Activated naive CD8-positive, alpha-beta T cell treated with anti-CD3 and anti-CD28 coated beads for 36 hours (primary cell): Measurements from ENCODE around the gene NPHS1. TPM values are rescaled to one million over a fixed set of nuclear protein-coding genes. Genes with fewer than 3 reads are reported as not detected.

Source experiments
- DNase-seq: peaks from one replicate; pipeline ENCODE4 v3.0.0; 2021
- H3K27ac Mint-ChIP-seq: one replicate; pipeline ENCODE4 v1.8.0; 2022; ENCODE audit warnings: mild to moderate bottlenecking, moderate library complexity, mixed read lengths
- H3K27me3 Mint-ChIP-seq: one replicate; pipeline ENCODE4 v1.8.0; 2022; ENCODE audit warnings: mild to moderate bottlenecking, mixed read lengths
- H3K36me3 Mint-ChIP-seq: one replicate; pipeline ENCODE4 v1.8.0; 2021; ENCODE audit warnings: mild to moderate bottlenecking, mixed read lengths
- H3K4me1 Mint-ChIP-seq: one replicate; pipeline ENCODE4 v1.8.0; 2021; ENCODE audit warnings: mixed read lengths
- H3K4me3 Mint-ChIP-seq: one replicate; pipeline ENCODE4 v1.8.0; 2022; ENCODE audit warnings: mild to moderate bottlenecking, moderate library complexity, mixed read lengths
- H3K9me3 Mint-ChIP-seq: one replicate; pipeline ENCODE4 v1.8.0; 2022; ENCODE audit warnings: mixed read lengths
- total RNA-seq, 2 experiments: library from RNA; stranded (reverse); gene quantifications; one replicate each; pipeline ENCODE4 v1.2.3, GENCODE V29; 2021

The NPHS1 gene
- total RNA-seq, 2 experiments from 2014 or later = 0.36 to 0.49 TPM

DNA sequence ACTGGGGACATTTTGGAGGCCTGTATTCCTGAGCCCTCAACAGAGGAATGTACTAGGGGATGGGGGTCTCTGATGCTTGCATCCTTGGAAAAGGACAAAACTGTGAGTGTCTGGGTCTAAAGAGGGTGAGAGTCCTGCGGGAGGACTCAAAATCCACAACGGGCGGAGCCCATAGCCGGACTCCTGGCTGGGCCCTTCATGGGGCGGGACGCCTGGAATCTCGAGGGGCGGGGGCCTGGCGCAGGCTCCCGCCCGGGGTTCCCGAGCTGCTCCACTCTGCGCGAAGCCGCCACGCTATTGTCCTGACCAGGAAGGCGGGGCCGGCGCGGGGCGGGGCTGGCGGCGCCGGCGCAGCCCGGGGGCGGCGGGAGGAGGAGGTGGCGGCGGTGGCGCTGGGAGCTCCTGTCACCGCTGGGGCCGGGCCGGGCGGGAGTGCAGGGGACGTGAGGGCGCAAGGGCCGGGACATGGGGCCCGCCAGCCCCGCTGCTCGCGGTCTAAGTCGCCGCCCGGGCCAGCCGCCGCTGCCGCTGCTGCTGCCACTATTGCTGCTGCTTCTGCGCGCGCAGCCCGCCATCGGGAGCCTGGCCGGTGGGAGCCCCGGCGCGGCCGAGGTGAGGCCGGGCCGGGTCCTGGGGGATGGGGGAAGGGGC, 16.0 kb upstream of the NPHS1 start, which contains the start of gene APLP1:
APLP1 (plus strand) TSS at position 403 of the 651 bp plus-strand sequence; CDS start at position 466, 63 bp downstream.
- Mint-ChIP-seq H3K27me3 (peaks cover 71% of the 10 kb centered on the region), H3K36me3 (peaks cover 2% of the 10 kb centered on the region)

DNA sequence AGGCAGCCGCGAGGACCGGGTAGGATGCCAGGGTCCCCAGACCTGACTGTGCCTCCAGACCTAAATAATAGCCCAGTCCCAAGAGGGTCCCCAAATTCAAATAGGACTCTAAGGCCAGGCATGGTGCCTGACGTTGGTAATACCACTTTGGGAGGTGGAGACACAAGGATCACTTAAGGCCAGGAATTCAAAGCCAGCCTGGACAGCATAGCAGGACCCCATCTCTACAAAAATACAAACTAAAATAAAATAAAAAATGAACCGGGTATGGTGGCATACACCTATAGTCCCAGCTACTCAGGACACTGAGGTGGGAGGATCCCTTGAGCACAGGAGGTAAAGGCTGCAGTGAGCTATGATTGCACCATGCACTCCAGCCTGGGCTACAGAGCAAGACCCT, 10.7 kb upstream of the NPHS1 start:
- Mint-ChIP-seq H3K36me3 (peaks cover 2% of the 10 kb centered on the region), H3K9me3 (no peaks in the 10 kb centered on the region), H3K4me1 (peaks cover 5% of the 10 kb centered on the region), H3K27me3 (peaks cover 76% of the 10 kb centered on the region), H3K27ac (no peak overlapping the region), H3K4me3 (no peak overlapping the region)
- DNase-seq = no peak

More for the DNA sequence above, 16.0 kb upstream of the NPHS1 start, which contains the start of gene APLP1:
- H3K27ac Mint-ChIP-seq = no peak within 1 kb of the TSS
- H3K4me1 Mint-ChIP-seq = peaks cover 12% of the 10 kb centered on the region
- no peaks in the 10 kb centered on the region for H3K9me3 Mint-ChIP-seq
- H3K4me3 Mint-ChIP-seq = peak within 1 kb of the TSS; percentile 61
- DNase-seq = peak; percentile 81

DNA sequence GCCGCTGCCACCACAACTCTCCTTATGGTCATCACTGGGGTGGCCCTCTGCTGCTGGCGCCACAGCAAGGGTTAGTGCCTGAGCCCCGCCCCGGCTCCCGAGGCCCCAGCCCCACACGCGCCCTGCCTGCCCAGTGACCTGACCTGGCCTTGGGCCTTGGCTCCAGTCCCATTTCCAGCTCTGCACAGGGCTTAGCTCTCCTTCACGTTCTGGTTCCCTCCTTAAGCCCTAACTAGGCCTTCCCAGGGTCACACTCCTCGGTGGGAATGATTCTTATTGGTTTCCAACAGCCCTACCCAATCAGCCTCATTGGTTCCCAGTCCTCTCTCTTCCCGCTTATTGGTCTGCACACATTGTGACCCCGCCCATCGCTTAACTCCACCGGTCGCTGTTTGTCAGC, 10.2 kb upstream of the NPHS1 start:
- Mint-ChIP-seq H3K36me3 (peaks cover 2% of the 10 kb centered on the region), H3K27me3 (peaks cover 76% of the 10 kb centered on the region), H3K9me3 (no peaks in the 10 kb centered on the region), H3K4me3 (no peak overlapping the region), H3K27ac (no peak overlapping the region), H3K4me1 (peaks cover 5% of the 10 kb centered on the region)
- DNase-seq = no peak

DNA sequence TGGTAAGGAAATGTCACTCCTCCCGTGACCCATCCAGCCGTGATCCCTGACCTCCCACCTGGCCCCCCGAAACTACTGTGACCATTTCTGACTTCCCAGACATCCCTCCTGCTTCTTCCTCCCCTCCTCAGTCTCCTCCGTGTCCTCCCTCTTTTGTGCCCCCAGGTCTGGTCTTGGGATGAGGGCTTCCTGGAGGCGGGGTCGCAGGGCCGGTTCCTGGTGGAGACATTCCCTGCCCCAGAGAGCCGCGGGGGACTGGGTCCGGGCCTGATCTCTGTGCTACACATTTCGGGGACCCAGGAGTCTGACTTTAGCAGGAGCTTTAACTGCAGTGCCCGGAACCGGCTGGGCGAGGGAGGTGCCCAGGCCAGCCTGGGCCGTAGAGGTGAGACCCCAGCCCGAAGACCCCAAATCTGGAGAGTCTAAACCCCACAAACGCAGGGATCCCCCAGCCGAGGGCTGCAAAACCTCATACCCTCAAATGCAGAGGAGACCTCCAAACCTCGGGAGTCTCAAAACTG, 9.4 kb upstream of the NPHS1 start:
- no peak overlapping the region for H3K4me3 Mint-ChIP-seq
- peaks cover 2% of the 10 kb centered on the region for H3K36me3 Mint-ChIP-seq
- peaks cover 74% of the 10 kb centered on the region for H3K27me3 Mint-ChIP-seq
- peaks cover 9% of the 10 kb centered on the region for H3K4me1 Mint-ChIP-seq
- no peaks in the 10 kb centered on the region for H3K9me3 Mint-ChIP-seq
- no peak for DNase-seq
- H3K27ac Mint-ChIP-seq = no peak overlapping the region

DNA sequence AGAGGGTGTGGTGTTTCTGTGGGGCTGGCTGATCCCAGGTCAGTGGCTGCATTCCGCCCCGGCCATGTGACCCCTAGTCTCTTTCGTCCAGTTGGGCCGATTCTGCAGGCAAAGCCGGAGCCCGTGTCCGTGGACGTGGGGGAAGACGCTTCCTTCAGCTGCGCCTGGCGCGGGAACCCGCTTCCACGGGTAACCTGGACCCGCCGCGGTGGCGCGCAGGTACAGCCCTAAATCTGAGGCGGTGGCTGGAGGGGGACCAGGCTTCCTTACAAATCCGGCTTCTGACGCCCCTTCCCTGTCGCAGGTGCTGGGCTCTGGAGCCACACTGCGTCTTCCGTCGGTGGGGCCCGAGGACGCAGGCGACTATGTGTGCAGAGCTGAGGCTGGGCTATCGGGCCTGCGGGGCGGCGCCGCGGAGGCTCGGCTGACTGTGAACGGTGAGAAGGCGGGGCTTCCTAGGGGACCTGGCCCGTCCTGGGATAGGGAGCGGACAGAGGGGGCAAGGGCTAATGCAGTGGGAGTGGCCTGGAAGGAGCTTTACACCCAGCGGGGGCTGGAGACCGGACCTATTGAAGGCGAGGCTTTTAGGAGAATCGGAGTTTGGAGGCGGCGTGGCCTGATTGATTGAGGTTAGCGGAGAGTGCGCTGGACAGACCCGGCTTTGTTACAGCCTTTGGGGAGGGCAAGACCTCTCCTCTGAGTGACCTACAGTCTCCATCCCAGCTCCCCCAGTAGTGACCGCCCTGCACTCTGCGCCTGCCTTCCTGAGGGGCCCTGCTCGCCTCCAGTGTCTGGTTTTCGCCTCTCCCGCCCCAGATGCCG, 8.7 kb upstream of the NPHS1 start:
- Mint-ChIP-seq H3K36me3 (no peaks in the 10 kb centered on the region), H3K9me3 (no peaks in the 10 kb centered on the region), H3K27ac (no peak overlapping the region), H3K4me3 (no peak overlapping the region), H3K27me3 (peaks cover 69% of the 10 kb centered on the region), H3K4me1 (peaks cover 9% of the 10 kb centered on the region)
- no peak for DNase-seq

DNA sequence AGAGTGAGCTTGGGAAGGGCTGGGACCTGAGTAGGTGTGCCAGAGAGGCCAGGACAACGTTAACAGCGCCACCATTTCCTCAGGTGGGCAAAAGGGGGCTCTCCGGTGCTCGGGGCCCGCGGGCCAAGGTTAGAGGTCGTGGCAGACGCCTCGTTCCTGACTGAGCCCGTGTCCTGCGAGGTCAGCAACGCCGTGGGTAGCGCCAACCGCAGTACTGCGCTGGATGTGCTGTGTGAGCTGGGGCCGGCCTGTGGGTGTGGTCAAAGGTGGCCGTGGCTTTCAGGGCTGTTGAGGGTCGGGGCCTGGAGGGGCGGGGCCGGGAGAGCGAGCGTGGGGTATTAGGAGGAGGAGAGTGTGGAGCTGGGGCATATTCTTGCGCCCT, 8.1 kb upstream of the NPHS1 start:
- Mint-ChIP-seq H3K27ac (no peak overlapping the region), H3K4me3 (no peak overlapping the region), H3K36me3 (no peaks in the 10 kb centered on the region), H3K9me3 (no peaks in the 10 kb centered on the region), H3K27me3 (peaks cover 70% of the 10 kb centered on the region), H3K4me1 (peaks cover 9% of the 10 kb centered on the region)
- no peak for DNase-seq

DNA sequence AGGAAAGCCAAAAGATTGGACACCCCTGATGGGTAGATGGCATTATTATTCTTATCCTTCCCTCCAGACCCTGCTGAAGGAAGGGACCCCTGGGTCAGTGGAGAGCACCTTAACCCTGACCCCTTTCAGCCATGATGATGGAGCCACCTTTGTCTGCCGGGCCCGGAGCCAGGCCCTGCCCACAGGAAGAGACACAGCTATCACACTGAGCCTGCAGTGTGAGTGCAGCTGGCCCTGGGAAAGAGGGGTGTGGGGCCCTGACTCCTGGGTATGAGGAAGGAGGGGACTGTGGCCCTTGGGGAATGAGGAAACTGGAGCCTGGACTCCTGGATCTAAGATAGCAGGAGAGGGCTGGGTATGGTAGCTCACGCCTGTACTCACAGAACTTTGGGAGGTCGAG, 7.1 kb upstream of the NPHS1 start:
- H3K9me3 Mint-ChIP-seq = no peaks in the 10 kb centered on the region
- no peak overlapping the region for H3K27ac Mint-ChIP-seq
- H3K4me3 Mint-ChIP-seq = no peak overlapping the region
- DNase-seq = no peak
- peaks cover 9% of the 10 kb centered on the region for H3K4me1 Mint-ChIP-seq
- no peaks in the 10 kb centered on the region for H3K36me3 Mint-ChIP-seq
- H3K27me3 Mint-ChIP-seq = peaks cover 74% of the 10 kb centered on the region

DNA sequence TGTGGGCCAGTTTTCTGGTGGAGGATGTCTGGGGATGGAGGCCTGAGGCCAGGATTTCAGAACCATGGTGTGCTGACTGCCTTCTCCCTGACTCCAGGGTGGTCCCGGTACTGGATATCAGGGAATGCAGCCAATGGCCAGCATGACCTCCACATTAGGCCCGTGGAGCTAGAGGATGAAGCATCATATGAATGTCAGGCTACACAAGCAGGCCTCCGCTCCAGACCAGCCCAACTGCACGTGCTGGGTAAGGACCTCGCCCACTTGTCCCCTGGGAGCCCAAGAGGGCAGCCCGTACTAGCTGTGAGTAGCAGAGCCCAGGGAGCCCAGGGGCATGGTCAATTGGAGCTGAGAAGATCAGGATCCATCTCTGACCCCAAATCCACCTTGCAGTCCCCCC, 6.0 kb upstream of the NPHS1 start:
- Mint-ChIP-seq H3K4me1 (peaks cover 10% of the 10 kb centered on the region), H3K9me3 (no peaks in the 10 kb centered on the region), H3K27ac (no peak overlapping the region), H3K4me3 (no peak overlapping the region), H3K27me3 (peaks cover 76% of the 10 kb centered on the region), H3K36me3 (no peaks in the 10 kb centered on the region)
- DNase-seq = no peak

DNA sequence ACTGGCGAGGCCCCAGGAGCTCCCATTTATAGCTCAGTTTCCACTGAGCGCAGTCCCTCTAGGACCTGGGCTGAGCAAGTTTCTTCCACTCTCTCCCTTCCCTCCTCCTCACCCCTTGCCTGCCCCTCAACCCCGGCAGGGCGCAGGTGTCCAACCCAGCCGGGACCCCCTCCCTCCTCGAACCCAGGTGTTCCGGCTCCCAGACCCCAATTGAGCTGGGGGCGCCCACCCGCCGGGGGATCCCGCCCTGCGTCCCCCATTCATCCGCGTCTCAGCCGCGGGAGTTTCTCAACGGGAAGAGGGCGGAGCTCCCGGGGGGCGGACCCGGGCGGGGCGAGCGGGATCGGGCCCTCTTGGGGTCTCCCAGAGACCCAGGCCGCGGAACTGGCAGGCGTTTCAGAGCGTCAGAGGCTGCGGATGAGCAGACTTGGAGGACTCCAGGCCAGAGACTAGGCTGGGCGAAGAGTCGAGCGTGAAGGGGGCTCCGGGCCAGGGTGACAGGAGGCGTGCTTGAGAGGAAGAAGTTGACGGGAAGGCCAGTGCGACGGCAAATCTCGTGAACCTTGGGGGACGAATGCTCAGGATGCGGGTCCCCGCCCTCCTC, 4.3 kb upstream of the NPHS1 start, which contains the start of gene KIRREL2:
KIRREL2 (plus strand) TSS at position 366 of the 604 bp plus-strand sequence; CDS start at position 575, 209 bp downstream.
- no peaks in the 10 kb centered on the region for H3K9me3 Mint-ChIP-seq
- H3K27me3 Mint-ChIP-seq = peaks cover 76% of the 10 kb centered on the region
- H3K4me1 Mint-ChIP-seq = peaks cover 11% of the 10 kb centered on the region
- H3K4me3 Mint-ChIP-seq = peak within 1 kb of the TSS; percentile 73
- no peak within 1 kb of the TSS for H3K27ac Mint-ChIP-seq
- peak; percentile 46 for DNase-seq
- H3K36me3 Mint-ChIP-seq = no peaks in the 10 kb centered on the region

DNA sequence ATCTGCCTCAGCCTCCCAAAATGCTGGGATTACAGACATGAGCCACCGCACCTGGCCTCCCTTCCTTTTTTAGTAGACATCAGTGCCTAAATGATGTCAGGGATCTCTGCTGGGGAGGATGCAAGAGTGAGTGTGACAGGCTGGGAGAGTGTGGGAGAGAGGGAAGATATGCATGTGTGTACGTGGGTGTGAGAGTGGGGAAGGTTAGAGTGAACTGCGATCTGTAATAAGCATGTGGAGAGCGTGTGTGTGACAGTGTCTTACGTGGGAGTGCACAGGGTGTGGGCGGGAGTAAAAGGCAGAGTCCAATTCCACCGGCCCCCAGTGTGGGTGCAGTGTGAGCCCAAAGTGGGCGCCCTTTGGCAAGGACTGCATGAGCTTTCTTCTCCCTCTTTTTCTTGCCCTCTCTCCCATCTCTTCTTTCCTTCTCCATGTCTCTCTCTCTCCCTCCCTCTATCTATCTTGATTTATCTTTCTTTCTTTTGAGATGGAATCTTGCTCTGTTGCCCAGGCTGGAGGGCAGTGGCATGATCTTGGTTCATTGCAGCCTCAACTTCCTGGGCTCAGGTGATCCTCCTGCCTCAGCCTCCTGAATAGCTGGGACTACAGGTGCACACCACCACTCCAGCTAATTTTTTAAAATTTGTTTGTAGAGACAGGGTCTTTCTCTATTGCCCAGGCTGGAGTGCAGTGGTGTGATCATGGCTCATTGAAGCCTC, 893 bp upstream of the NPHS1 start:
- Mint-ChIP-seq H3K27me3 (peaks cover 53% of the 10 kb centered on the region), H3K36me3 (no peaks in the 10 kb centered on the region), H3K27ac (no peak overlapping the region), H3K4me3 (no peak overlapping the region), H3K9me3 (no peaks in the 10 kb centered on the region), H3K4me1 (peaks cover 9% of the 10 kb centered on the region)
- DNase-seq = no peak

DNA sequence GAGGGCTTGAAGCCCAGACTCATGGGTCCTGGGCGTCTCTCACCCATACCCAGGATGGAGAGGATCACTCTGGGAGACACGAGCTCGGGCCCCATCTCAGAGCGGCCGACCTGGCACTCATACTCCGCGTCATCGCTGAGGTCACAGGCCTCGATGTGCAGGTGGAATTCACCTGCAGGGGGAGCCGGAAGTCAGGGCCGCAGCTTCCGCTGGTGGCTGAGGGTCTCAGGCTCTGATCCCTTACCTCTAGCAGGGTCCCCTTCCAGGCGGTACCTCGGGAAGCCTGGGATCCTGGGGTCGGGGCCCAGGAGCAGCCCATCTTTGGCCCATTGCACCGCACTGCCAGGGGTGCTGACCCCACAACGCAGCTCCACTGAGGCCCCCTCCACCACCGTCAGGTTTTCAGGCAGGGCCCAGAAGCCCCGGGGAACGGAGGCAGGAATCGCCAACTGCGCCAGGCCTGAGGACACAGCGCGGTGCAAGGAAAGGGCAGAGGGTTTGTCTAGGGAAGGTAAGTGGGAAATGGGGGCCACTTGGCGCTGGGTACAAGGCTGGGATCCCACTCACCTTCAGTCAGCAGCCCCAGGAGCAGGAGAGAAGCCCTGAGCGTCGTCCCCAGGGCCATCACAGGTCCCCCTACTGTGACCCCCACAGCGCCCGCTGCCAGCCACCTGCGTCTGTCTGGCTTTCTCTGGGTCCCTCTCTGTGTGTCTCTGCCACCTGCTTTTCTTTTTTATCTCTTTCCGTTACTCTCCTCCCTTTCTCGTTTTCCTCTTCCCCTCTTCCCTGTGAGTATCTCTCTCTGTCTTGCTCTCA, 883 bp downstream of the NPHS1 start:
- Mint-ChIP-seq H3K4me1 (peaks cover 6% of the 10 kb centered on the region), H3K9me3 (no peaks in the 10 kb centered on the region), H3K27ac (peak overlapping the region; percentile 17), H3K4me3 (peak overlapping the region; percentile 61), H3K27me3 (peaks cover 59% of the 10 kb centered on the region), H3K36me3 (no peaks in the 10 kb centered on the region)
- DNase-seq = peak; percentile 39

DNA sequence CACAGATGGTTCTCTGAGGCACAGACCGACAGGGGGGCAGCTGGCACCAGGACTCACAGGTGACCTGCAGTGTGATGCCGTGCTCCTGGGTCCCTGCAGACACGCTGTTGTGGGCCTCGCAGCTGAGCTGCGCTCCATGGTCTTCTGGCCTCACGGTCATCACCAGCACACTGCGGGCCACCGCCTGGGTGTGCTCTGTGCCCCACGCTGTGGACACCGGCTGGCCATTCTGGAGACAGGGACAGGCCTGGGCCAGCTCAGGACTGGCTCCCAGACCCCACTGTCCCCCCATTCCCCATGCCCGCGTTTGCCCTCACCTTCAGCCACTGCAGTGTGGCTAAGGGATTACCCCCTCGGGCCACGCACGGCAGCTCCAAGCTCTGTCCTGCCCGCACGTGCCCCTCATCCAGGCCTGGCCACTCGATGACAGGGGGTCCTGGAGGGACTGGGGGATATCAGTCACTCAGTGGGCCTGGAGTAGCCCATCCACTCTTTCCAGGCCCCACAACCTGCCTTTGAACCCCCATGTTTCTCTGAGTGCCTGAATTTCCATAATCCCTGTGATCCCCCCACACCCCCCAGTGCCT, 3.3 kb downstream of the NPHS1 start:
- Mint-ChIP-seq H3K4me3 (no peak overlapping the region), H3K27me3 (peaks cover 63% of the 10 kb centered on the region), H3K36me3 (no peaks in the 10 kb centered on the region), H3K27ac (no peak overlapping the region), H3K9me3 (no peaks in the 10 kb centered on the region), H3K4me1 (peaks cover 13% of the 10 kb centered on the region)
- no peak for DNase-seq

DNA sequence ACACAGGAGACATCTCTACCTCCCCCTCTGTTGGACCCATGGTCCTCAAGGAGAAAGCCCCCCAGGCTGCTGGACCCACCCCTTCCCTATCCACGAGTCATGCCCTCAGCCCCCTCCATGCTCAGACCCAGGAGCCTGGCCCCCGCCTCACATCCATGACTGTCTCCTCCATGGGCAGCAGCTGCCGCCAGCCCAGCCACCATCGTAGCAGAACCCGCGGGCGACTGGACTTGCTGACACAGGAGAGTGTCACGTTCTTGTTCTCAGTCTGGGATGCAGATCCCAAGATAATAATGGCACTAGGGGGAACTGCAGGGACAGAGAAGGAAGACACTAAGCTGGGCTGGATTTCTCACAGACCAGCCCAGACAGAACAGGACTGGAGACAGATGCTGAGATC, 3.8 kb downstream of the NPHS1 start:
- no peak overlapping the region for H3K27ac Mint-ChIP-seq
- peaks cover 66% of the 10 kb centered on the region for H3K27me3 Mint-ChIP-seq
- H3K4me3 Mint-ChIP-seq = no peak overlapping the region
- DNase-seq = no peak
- H3K36me3 Mint-ChIP-seq = no peaks in the 10 kb centered on the region
- H3K9me3 Mint-ChIP-seq = no peaks in the 10 kb centered on the region
- H3K4me1 Mint-ChIP-seq = peaks cover 13% of the 10 kb centered on the region

DNA sequence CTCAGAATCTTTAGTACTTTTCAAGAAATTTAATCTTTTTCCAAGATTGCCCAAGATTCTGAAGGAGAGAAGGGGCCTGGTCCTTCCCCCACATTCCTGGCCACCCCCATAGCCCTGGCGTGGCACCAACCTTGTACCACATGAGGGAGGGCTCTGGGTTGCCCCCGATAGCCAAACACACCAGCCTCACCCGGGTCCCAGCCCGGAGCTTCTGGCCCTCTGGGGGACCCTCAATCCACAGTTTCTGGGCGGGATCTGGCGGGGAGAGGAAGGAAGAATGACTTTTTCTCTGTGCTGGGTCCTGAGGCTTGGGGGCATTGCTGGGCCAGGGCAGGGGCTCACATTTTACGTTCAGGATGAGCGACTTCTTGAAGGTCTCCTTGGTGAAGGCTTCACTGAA, 4.4 kb downstream of the NPHS1 start:
- no peaks in the 10 kb centered on the region for H3K36me3 Mint-ChIP-seq
- no peaks in the 10 kb centered on the region for H3K9me3 Mint-ChIP-seq
- no peak for DNase-seq
- H3K4me3 Mint-ChIP-seq = no peak overlapping the region
- H3K27ac Mint-ChIP-seq = no peak overlapping the region
- H3K4me1 Mint-ChIP-seq = peaks cover 11% of the 10 kb centered on the region
- peaks cover 66% of the 10 kb centered on the region for H3K27me3 Mint-ChIP-seq
